HepG2 (cell line): Measurements from ENCODE around the gene IKZF5. TPM values are rescaled to one million over a fixed set of nuclear protein-coding genes. Genes with fewer than 3 reads are reported as not detected.
A peak's percentile ranks its signal among the peaks of the same experiment; 100 is the strongest.

Experiments
- ELF1 ChIP-seq: sonication (generic); formaldehyde crosslinking; IDR thresholded peaks from 2 replicates; pipeline ENCODE4 v1.4.0; 2020; ENCODE audit warnings: missing genetic modification reagents
- FOXA1 ChIP-seq, 2 experiments: fragments of 450-650 bp in 1 of 2; sonication (generic) in 1 of 2; formaldehyde crosslinking in 1 of 2; IDR thresholded peaks; 2 replicates each; pipeline versions ENCODE4 v1.4.0 to v1.6.1; 2016 to 2020; ENCODE audit warnings: missing genetic modification reagents in 1 of 2
- HHEX ChIP-seq: IDR thresholded peaks from 2 replicates; pipeline ENCODE4 v1.6.1; 2016; ENCODE audit warnings: control low read depth
- HOXD1 ChIP-seq: sonication (generic); formaldehyde crosslinking; IDR thresholded peaks from 2 replicates; pipeline ENCODE4 v1.5.0; 2020; ENCODE audit warnings: missing genetic modification reagents
- MAF1 ChIP-seq: sonication (generic); formaldehyde crosslinking; IDR thresholded peaks from 2 replicates; pipeline ENCODE4 v1.5.0; 2020; ENCODE audit warnings: missing genetic modification reagents, borderline replicate concordance
- NAIF1 ChIP-seq: sonication (generic); formaldehyde crosslinking; IDR thresholded peaks from 2 replicates; pipeline ENCODE4 v1.5.0; 2020; ENCODE audit warnings: mild to moderate bottlenecking, missing genetic modification reagents, borderline replicate concordance
- ZMYM4 ChIP-seq: sonication (generic); formaldehyde crosslinking; IDR thresholded peaks from 2 replicates; pipeline ENCODE4 v1.8.1; 2023; ENCODE audit warnings: mild to moderate bottlenecking, missing genetic modification reagents
- ZNF274 ChIP-seq: sonication (generic); formaldehyde crosslinking; IDR thresholded peaks from 2 replicates; pipeline ENCODE4 v1.5.1; 2020; ENCODE audit warnings: mild to moderate bottlenecking, missing genetic modification reagents
- polyA plus RNA-seq, 8 experiments: library from polyadenylated mRNA; depleted of rRNA in 3 of 8; stranded (reverse) in 7 of 8; unstranded in 1 of 8; fragments of >200 nt; fragmentation: Illumina TruSeq in 4 of 8; extraction: Trizol in 4 of 8; gene quantifications; 2 replicates each; pipeline versions ENCODE4 v1.2.1 to v1.2.3, GENCODE V29; 2011 to 2016; ENCODE audit warnings: low read depth in 4 of 8, missing spikeins in 1 of 8, mixed read lengths in 1 of 8; ENCODE audit not compliant: insufficient read depth in 1 of 8
- total RNA-seq, 5 experiments: library from RNA; depleted of rRNA; stranded (reverse); fragments of >200 nt; fragmentation: Illumina TruSeq; extraction: Trizol; gene quantifications; 2 replicates each; pipeline ENCODE4 v1.2.3, GENCODE V29; 2016; ENCODE audit warnings: low read depth in 1 of 5
- TF ChIP-seq, protein P1 (sequence below): sonication (generic); formaldehyde crosslinking; IDR thresholded peaks from 2 replicates; pipeline ENCODE4 v1.4.0; 2020; ENCODE audit warnings: mild to moderate bottlenecking, missing genetic modification reagents
- TF ChIP-seq, protein P2 (sequence below): sonication (generic); formaldehyde crosslinking; IDR thresholded peaks from 2 replicates; pipeline ENCODE4 v1.4.0; 2020; ENCODE audit warnings: low read depth, mild to moderate bottlenecking, missing genetic modification reagents
- TF ChIP-seq, protein P3 (sequence below): sonication (generic); formaldehyde crosslinking; IDR thresholded peaks from 2 replicates; pipeline ENCODE4 v1.8.0; 2022; ENCODE audit warnings: mild to moderate bottlenecking, missing genetic modification reagents, borderline replicate concordance
- TF ChIP-seq, protein P4 (sequence below): sonication (generic); formaldehyde crosslinking; IDR thresholded peaks from 2 replicates; pipeline ENCODE4 v1.8.1; 2023; ENCODE audit warnings: missing genetic modification reagents, mild to moderate bottlenecking, borderline replicate concordance
- TF ChIP-seq, protein P5 (sequence below): sonication (generic); formaldehyde crosslinking; IDR thresholded peaks from 2 replicates; pipeline ENCODE4 v1.5.0; 2020; ENCODE audit warnings: missing genetic modification reagents
- TF ChIP-seq, protein P6 (sequence below): sonication (generic); formaldehyde crosslinking; IDR thresholded peaks from 2 replicates; pipeline ENCODE4 v1.5.0; 2020; ENCODE audit warnings: missing genetic modification reagents

The IKZF5 gene
- total and polyA plus RNA-seq, 2 of the 13 experiments (the other 11 are each of a cell fraction or from before 2014, with no cell fraction given): 3.7 to 12.0 TPM

DNA sequence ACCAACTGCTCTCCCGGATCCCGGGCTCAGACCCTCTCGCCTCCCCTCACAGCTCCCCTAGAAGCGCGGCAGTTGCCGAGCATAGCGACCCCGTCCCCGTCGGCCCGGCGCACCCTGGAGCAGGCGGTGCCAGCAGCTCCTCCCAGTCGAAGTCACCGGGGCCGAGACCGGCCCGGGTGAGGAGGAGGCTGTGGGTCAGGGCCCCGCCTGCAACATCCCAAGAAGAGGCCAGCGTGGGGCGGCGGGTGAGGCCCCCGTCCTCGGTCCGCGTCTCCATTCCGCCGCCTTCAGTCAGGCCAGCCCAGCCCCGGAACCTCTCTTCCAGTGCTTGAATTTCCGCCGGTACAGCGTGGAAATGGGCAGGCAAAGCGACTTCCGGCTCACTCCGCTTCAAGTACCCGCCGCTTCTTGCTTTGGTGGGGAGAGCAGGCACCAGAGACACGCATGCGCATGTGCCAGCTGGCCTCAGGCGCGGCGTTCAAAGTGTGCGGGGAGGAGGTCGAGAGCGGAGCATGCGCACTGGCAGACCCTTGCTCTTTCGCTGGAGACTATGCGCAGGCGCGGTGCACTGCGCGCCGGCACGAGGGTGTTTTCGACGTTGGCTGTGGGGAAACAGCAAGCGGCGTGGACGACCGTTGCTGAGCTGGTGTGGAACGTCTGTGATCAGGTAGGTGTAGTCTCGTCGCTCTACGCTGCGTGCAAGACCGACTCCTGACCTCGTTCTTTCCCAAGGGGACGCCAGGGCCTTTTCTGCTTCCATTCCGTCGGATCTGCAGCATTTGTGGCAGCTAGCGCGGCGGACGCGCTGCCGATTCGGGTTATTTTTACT is 54.5 kb downstream of the IKZF5 start, which contains the start of gene C10orf88 (continued):
- TF ChIP-seq, protein P1, sequence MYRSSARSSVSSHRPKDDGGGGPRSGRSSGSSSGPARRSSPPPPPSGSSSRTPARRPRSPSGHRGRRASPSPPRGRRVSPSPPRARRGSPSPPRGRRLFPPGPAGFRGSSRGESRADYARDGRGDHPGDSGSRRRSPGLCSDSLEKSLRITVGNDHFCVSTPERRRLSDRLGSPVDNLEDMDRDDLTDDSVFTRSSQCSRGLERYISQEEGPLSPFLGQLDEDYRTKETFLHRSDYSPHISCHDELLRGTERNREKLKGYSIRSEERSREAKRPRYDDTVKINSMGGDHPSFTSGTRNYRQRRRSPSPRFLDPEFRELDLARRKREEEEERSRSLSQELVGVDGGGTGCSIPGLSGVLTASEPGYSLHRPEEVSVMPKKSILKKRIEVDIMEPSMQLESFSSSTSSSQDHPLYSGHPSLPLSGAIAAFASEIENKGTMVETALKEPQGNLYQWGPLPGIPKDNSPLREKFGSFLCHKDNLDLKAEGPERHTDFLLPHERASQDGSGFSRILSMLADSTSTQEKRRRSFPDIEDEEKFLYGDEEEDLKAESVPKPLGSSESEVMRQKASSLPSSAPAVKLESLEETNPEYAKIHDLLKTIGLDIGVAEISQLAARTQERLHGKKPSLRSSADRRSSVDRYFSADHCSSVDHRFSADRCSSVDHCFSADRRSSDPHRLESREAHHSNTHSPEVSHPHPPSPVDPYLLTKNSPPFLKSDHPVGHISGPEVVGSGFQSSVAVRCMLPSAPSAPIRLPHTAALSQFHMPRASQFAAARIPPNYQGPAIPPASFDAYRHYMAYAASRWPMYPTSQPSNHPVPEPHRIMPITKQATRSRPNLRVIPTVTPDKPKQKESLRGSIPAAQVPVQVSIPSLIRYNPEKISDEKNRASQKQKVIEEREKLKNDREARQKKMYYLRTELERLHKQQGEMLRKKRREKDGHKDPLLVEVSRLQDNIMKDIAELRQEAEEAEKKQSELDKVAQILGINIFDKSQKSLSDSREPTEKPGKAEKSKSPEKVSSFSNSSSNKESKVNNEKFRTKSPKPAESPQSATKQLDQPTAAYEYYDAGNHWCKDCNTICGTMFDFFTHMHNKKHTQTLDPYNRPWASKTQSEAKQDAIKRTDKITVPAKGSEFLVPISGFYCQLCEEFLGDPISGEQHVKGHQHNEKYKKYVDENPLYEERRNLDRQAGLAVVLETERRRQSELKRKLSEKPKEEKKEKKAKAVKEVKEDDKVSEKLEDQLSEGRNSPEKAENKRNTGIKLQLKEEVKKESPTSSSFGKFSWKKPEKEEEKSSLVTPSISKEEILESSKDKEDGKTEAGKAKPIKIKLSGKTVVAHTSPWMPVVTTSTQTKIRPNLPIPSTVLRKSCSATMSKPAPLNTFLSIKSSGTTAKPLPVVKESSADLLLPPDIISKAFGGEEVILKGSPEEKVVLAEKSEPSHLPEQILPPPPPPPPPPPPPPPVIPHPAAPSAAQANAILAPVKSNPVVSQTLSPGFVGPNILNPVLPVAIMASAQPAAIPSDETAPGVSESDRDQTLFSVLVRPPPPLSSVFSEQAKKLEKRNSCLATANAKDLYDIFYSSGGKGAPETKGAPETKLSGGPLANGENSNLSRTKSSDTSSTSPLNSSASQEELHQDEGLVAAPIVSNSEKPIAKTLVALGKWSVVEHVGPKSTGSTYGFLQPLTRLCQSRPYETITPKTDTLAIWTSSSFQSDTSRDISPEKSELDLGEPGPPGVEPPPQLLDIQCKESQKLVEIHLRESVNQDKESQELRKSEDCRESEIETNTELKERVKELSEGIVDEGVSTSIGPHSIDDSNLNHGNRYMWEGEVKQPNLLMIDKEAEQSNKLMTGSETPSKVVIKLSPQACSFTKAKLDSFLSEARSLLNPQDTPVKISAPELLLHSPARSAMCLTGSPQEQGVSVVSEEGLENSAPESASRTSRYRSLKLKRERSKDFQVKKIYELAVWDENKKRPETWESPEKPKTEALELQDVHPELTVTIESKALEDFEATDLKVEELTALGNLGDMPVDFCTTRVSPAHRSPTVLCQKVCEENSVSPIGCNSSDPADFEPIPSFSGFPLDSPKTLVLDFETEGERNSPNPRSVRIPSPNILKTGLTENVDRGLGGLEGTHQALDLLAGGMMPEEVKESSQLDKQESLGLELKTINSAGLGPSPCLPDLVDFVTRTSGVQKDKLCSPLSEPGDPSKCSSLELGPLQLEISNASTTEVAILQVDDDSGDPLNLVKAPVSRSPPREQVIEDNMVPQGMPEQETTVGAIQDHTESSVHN (CRISPR knock-in tag): peak; percentile 32; the same call in 1 of the 2 replicates
- TF ChIP-seq, protein P2, sequence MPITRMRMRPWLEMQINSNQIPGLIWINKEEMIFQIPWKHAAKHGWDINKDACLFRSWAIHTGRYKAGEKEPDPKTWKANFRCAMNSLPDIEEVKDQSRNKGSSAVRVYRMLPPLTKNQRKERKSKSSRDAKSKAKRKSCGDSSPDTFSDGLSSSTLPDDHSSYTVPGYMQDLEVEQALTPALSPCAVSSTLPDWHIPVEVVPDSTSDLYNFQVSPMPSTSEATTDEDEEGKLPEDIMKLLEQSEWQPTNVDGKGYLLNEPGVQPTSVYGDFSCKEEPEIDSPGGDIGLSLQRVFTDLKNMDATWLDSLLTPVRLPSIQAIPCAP (CRISPR knock-in tag): no peak
- TF ChIP-seq, protein P3, sequence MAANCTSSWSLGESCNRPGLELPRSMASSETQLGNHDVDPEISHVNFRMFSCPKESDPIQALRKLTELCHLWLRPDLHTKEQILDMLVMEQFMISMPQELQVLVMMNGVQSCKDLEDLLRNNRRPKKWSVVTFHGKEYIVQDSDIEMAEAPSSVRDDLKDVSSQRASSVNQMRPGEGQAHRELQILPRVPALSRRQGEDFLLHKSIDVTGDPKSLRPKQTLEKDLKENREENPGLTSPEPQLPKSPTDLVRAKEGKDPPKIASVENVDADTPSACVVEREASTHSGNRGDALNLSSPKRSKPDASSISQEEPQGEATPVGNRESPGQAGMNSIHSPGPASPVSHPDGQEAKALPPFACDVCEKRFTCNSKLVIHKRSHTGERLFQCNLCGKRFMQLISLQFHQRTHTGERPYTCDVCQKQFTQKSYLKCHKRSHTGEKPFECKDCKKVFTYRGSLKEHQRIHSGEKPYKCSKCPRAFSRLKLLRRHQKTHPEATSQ (CRISPR knock-in tag): peak; percentile 94
- TF ChIP-seq, protein P4, sequence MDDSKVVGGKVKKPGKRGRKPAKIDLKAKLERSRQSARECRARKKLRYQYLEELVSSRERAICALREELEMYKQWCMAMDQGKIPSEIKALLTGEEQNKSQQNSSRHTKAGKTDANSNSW (CRISPR knock-in tag): peak; percentile 75; the same call in 1 of the 2 replicates
- peak; percentile 47; the same call in 1 of the 2 replicates for TF ChIP-seq MAF1
- no peak for TF ChIP-seq HHEX (CRISPR knock-in tag)
- TF ChIP-seq HOXD1: peak; percentile 89
- TF ChIP-seq NAIF1 (CRISPR knock-in tag): peak; percentile 88; the same call in 1 of the 2 replicates
- no peak for TF ChIP-seq FOXA1 (IDR thresholded peaks at IDR 0.05)
- TF ChIP-seq FOXA1 (CRISPR knock-in tag; IDR thresholded peaks at IDR 0.05): no peak; the same call in 1 of the 2 replicates
- TF ChIP-seq ELF1 (CRISPR knock-in tag): peak; percentile 90
- TF ChIP-seq, protein P5, sequence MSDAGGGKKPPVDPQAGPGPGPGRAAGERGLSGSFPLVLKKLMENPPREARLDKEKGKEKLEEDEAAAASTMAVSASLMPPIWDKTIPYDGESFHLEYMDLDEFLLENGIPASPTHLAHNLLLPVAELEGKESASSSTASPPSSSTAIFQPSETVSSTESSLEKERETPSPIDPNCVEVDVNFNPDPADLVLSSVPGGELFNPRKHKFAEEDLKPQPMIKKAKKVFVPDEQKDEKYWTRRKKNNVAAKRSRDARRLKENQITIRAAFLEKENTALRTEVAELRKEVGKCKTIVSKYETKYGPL (CRISPR knock-in tag): peak; percentile 3; the same call in 1 of the 2 replicates
- peak; percentile 99 for TF ChIP-seq ZMYM4 (CRISPR knock-in tag)
- TF ChIP-seq ZNF274 (CRISPR knock-in tag): peak; percentile 93
- TF ChIP-seq, protein P6, sequence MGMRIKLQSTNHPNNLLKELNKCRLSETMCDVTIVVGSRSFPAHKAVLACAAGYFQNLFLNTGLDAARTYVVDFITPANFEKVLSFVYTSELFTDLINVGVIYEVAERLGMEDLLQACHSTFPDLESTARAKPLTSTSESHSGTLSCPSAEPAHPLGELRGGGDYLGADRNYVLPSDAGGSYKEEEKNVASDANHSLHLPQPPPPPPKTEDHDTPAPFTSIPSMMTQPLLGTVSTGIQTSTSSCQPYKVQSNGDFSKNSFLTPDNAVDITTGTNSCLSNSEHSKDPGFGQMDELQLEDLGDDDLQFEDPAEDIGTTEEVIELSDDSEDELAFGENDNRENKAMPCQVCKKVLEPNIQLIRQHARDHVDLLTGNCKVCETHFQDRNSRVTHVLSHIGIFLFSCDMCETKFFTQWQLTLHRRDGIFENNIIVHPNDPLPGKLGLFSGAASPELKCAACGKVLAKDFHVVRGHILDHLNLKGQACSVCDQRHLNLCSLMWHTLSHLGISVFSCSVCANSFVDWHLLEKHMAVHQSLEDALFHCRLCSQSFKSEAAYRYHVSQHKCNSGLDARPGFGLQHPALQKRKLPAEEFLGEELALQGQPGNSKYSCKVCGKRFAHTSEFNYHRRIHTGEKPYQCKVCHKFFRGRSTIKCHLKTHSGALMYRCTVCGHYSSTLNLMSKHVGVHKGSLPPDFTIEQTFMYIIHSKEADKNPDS: no peak; the same call in 1 of the 2 replicates
